ENCODE results near the gene NTMT1.
"Not testable (repeated sequence)": the region's sequence is repeated elsewhere in the genome, so short reads cannot be mapped to it uniquely, and the experiment has no call there.

Gene NTMT1

DNA sequence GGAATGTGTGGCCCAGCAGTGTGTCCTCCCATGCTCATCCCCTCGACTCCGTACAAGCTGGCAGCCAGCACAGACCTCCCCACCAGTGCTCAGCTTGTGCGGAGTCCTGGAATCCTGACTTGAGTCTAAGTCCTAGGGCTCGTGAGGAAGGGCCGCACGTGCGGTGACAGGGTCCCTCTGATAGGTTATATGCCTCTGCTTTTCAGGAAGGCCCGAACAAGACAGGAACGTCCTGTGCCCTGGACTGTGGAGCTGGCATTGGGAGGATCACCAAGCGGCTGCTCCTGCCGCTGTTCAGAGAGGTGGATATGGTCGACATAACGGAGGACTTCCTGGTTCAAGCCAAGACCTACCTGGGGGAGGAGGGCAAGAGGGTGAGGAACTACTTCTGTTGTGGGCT lies 7.9 kb downstream of the NTMT1 start:
- in situ Hi-C loops (cut with HindIII; ENCODE audit: low sequenced_read_pairs), result loop anchor here (5.0 kb wide), 6 partner anchors 43 to 502 kb away; no protein-coding TSS in a partner anchor

DNA sequence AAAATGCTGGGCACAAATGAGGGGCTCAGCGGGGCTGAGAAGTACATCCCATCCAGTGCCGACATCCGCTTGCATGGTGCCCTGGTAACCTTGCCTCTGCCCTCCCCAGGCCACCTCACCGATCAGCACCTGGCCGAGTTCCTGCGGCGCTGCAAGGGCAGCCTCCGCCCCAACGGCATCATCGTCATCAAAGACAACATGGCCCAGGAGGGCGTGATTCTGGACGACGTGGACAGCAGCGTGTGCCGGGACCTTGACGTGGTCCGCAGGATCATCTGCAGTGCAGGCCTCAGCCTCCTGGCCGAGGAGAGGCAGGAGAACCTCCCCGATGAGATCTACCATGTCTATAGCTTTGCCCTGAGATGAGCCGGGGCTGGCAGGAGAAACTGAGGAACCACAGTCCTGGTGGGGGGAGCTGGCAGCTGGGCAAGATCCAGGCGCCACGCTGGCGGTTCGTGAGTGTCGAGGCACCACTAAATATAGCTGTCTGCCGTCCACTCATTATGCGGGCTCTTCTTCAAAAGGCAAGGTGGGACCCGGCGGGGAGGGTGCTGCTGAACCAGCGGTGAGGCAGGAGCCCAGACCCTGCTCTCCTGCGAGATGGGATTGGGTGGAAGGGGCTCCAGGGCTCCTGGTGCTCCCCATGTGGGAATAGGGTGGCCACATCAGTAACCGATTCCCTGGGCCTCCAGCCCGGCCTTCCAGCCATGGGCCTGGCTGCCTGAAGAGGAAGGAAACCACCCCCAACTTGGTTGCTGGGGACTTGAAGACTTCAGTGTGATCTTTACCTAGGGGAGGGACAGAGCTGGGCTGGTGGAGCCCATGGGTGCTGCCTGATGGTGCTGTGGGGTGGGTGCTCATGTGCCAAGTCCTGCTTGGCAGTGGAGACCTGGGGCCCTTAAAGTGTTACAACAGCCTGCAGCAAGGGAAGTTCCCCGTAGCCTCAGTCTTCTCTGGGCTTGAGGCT lies 9.4 kb downstream of the NTMT1 start:
- in situ Hi-C loops (cut with HindIII; ENCODE audit: low sequenced_read_pairs), result no loop called here

DNA sequence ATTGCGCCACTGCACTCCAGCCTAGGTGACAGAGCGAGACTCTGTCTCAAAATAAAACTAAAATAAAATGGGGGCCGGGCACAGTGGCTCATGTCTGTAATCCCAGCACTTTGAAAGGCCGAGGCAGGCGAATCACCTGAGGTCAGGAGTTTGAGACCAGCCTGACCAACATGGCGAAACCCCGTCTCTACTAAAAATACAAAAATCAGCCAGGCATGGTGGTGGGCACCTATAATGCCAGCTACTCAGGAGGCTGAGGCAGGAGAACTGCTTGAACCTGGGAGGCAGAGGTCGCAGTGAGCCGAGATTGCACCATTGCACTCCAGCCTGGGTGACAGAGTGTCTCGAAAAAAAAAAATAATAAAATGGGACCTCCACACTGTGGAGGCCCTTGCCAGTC lies 10.4 kb downstream of the NTMT1 start:
- in situ Hi-C loops (cut with HindIII; ENCODE audit: low sequenced_read_pairs), result not testable (repeated sequence)

DNA sequence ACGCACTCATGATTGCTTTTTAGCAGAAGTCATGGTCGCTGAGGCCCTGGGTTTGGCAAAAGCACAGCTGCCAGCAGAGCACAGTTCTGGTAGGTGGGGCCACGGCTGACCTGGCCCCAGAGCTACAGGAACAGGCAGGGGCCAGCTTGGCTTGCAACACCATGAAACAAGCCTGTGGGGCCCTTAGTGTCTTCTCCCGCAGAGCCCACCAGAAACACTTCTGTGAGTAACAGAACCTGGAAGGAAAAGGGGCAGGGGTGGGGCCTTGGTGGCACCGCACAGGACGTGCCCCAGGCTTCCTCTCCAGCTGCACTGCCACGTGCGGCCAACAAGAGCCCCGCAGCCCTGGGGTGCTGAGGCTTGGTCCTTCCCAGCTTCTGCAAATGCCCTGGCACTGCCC lies 11.1 kb downstream of the NTMT1 start:
- in situ Hi-C loops (cut with HindIII; ENCODE audit: low sequenced_read_pairs), result no loop called here

DNA sequence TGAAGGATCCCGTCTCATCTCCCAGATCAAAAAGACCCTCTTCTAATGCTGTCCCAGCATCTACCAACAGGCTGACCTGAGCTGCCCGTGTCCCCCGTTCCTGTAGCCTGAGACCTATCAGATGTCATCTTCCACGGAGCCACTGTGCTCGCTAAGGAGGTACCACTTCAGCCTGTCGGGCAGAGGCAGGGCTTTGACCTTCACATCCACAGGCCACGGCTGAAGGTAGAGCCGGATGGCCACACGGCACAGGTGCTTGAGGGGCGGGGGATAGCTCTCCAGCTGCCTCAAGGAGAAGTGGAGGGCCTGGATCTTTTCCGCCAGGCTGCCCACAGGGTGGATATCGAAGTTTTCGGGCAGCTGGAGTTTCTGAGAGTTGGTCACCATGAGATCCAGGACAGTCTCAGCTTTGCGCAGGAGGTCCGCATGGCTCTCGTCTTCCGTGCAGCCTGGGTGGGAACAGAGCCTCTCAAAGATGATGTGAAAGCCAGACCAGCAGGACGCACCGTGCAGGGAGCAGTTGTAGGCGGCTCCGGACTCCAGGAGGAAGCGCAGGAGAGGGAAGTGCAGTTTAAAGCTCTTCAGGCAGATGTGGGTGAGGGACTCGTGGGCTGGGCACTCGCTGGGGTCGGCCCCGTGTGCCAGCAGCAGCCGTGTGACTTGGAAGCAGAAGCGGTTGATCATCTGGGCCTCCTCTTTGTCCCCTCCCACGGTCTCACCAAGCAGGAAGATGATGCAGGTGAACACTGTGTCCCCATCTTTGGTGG lies 11.9 kb downstream of the NTMT1 start:
- in situ Hi-C loops (cut with HindIII; ENCODE audit: low sequenced_read_pairs), result no loop called here

DNA sequence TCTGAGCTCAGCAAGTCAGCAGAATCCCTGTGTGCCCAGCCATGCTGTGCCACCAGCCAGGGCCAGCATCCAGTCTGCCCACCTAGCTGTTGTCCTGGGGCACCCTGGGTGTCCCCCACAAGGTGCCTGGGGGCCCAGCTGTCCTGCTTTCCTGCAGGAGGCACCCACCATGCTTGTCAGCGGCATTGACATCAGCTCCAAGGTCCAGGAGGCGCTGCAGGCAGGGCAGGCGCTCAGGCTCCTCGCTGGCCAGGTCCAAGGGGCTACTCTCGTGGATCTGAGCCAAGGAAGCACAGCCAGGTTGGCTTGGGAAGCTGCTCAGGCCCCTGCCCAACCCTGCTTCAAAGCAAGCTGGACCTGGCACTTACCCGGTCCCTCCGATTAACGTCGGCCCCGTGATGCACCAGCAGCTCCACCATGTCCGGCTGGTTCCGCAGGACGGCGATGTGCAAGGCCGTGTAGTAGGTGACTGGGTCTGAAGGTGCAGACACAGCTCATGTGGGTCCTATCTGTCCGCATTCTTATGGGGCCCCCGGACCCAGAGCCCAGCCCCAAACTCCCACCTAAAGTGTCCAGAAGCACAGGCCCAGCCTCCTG lies 13.2 kb downstream of the NTMT1 start:
- in situ Hi-C loops (cut with HindIII; ENCODE audit: low sequenced_read_pairs), result no loop called here

DNA sequence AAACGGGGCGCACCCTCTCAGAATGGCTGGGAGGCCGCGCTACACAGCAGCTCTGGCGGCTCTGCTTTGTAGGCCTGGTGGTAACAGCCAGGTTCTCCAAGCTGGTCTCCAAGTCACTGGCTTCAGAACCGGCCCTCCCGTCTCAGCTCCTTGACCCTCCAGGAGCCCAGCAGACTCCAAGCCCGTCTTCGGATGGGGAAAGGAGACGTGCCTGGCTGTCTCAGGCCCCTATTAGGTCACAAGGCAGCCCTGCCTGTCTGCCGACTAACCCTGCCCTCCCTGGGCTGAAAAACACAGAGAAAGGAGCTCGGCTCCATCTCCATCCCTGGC lies 13.8 kb downstream of the NTMT1 start:
- in situ Hi-C loops (cut with HindIII; ENCODE audit: low sequenced_read_pairs), result no loop called here

DNA sequence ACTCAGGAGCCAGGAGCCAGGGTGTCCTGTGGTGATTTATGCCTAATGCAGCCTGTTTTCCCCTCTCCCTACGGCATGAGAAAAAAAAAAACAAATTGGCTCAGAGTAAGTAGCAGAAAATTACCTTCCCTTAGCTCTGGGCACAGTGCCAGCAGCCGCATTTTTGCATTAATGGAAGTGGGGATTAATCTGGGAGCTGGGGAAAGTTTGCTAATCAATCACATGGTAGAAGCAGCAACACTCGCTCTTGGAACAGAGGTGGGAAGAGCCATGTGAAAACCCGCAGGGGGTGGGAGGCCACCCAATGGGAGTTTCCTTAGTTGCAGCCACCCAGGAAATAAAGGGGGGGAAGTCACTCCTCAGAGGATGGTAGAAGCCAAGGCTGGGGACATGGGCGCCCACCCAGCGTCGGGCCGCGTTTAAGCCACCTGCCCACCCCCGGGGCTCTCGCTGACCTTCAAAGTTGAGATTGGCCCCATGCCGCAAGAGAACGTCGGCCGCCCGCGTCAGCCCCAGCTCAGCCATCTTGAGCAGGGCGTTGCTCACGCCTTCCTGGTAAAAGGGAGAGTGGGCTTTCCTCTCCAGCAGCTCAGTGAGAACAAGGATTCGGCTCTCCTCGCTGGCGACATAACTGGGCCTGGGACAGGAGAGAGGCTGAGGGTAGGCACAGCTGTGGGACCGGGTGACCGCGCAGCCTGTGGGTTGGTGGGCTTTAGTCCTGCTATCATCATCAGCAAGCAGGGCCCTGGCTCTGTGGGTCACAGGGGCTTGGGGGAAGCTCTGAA lies 14.3 kb downstream of the NTMT1 start:
- in situ Hi-C loops (cut with HindIII; ENCODE audit: low sequenced_read_pairs), result no loop called here

DNA sequence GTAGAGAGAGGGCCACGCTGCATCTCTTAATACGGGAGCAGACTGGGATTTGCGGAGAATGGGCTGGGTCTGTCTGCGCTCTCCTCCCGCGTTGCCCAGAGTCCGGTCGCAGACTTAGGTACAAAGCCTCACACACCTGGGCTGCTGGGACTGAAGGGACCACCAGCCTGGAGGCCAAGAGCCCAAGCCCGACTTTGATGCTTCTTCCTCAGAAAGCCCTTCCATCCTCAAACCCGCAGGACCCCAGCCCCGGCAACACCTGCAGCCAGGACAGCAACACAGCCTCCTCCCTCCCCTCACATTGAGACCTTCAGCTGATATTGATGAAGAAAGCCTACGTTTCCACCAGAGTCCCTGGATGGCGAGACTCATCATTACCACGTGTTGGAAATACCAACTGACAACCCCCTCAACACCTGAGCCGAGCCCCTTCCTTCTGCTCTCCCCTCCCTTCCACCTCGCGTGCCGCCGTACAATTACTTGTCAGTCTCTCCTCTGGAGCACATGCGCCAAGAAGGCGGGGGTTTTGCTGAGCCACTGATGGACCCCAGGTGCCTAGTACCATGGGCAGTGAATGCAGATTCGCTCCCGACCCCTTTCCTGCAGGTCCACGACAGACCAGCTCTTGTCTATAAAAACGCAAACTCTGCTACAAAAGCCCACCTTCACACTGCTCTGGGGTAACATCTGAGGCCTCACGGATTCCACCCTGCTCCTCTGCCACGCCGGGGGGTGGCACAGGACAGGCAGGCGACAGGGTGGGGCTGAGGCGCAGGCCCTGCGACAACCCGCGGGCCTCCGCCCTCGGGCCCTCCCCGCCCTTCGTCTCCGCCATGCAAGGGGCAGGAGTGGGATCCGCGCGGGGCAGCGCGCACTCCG lies 15.1 kb downstream of the NTMT1 start:
- in situ Hi-C loops (cut with HindIII; ENCODE audit: low sequenced_read_pairs), result no loop called here

DNA sequence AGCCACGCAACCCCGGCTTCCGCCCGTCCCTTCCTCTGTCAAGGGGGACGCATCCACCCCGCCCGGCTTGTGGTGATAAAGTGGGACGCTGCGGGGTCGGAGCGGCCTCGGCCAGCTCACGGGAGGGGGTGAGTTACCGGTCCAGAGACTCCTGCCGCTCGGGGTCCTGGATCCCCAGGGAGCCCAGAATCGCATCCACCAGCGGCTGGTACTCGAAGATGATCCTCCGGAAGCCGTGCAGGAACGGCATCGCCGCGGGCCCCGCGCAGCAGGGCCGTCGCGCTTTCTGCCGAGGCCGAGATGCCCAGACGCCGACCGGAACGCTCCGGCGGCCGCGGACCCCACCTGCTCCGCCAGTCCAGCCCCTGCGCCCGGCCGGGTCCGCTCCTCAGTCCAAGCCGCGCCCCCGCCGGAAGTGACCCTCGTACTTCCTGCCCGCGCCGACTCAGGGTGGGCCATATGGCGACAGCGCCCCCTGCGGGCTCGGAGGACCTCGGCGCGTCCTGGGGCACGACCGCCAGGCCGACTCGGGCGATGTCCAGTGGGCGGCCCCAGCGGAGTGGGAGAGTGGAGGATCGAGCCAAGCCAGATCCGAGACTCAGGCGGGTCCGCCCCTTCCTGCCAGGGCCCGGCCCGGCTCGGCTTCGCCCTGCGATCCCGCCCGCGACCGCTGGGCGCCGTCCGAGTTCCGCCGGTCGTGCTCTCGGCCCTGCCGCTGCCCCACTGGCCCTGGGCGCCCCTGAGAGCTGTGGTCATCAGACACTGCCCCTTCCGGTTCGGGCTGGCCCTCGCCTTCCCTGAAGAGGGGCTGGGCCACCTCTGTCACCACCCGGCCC lies 16.0 kb downstream of the NTMT1 start, which contains the start of gene ASB6:
TSS of gene ASB6 (minus strand) at position 402 of the 836 bp plus-strand sequence. CDS start at position 250, 152 bp downstream.
- in situ Hi-C loops (cut with HindIII; ENCODE audit: low sequenced_read_pairs), result no loop called here

DNA sequence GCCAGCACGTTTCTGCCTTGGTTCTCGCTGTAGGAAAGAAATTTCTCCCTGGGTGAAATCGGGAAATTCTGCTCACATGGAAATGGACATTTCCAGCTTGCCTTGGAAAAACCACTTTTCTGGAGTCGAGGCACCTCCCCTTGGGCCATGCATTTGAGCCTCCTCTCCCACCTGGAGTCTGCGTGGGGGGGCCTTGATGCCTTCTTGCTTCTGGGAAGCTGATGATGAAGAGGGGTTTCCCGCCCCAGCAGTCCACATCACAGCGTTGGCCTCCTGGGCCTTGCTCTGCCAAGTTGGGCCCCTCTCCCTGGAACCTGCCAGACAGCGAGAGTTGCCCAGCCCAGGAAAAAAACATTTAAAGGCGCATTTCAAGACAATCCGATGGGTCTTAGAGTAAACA lies 17.7 kb downstream of the NTMT1 start:
- in situ Hi-C loops (cut with HindIII; ENCODE audit: low sequenced_read_pairs), result no loop called here

DNA sequence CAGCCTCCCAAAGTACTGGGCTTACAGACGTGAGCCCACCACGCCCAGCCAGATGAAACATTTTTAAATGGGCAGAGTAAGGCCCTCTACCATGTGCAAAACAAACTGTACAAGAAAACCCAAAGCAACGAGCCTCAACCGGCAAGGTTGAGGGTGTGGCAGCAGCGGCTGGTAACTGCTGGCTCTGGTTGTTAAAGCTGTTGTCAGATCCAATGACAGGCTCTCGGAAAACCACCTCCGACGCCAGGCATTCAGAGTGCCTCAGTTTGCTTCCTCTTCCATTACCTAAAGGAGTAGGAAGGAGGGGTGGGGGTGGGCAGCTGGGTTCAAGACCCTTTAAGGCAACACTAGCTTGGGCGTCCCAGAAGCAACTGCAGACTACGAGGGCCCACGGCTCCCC lies 18.4 kb downstream of the NTMT1 start:
- in situ Hi-C loops (cut with HindIII; ENCODE audit: low sequenced_read_pairs), result no loop called here

DNA sequence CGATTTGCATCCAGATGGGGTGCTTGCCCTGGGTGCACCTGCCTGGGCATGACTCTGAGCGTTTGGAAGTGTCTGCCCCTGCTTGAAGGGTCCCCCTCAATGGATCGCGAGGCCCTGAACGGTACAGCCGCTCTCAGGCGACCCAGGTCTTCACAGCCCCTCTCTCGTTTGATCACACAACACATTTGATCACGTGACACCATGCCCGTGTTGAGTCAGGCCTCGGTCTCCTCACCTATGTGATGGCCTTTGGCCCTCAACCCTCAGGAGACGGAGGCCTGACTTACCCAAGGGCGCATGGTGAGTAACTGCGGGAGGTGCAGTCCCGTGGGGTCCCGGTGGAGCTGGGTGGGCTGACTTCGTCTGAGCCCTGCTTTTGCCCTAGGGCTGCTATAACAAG lies 18.9 kb downstream of the NTMT1 start:
- in situ Hi-C loops (cut with HindIII; ENCODE audit: low sequenced_read_pairs), result no loop called here

DNA sequence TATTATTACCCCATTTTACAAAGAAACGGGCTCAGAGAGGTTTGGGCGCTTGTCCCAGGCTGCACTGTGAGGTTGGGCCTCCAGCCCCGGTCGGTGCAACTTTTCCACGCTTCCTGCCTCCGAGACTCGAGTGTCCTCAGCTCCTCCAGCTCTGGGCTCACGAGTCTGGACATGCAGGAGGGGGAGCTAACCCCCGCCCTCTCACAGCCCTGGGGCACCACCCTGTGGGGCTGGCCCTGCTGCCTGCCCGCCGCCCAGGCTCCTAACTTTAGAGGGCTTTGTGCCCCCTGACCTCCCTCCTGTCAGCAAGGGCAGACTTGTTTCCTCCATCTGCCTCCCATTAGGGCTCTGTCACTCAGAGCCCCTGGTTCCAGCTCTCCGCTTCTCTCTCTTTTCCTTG lies 20.3 kb downstream of the NTMT1 start:
- in situ Hi-C loops (cut with HindIII; ENCODE audit: low sequenced_read_pairs), result no loop called here

DNA sequence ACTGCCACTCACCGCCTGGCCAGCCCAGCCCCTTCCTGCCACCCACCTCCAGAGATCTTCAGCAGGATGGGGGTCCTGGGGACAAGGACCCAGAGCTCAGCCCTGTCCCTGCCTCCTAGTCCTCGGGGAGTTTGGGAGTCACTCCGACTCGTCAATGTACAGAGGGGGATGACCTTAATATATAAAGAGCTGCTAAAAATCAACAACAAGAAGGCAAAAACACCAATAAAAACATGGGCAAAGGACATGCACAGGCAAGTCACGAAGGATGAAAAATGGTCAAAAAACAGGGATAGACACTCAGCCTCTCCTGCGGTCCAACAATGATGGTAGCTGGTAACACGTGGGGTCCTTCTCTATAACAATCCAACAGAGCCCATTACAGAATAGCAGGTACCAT lies 20.7 kb downstream of the NTMT1 start:
- in situ Hi-C loops (cut with HindIII; ENCODE audit: low sequenced_read_pairs), result no loop called here

DNA sequence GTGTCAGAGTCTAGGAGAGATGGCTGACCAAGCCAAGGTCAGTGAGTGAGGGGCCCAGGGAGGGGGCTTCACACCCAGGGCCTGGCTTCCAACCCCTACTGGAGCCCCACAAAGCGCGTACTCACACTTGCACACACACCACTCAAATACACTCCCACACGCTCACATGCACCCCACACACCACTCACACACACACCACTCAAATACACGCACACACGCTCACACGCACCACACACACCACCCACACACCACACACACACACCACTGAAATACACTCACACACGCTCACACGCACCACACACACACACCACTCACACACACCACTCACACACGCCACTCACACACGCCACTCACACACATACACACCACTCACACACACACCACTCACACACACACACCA lies 21.7 kb downstream of the NTMT1 start:
- in situ Hi-C loops (cut with HindIII; ENCODE audit: low sequenced_read_pairs), result no loop called here

DNA sequence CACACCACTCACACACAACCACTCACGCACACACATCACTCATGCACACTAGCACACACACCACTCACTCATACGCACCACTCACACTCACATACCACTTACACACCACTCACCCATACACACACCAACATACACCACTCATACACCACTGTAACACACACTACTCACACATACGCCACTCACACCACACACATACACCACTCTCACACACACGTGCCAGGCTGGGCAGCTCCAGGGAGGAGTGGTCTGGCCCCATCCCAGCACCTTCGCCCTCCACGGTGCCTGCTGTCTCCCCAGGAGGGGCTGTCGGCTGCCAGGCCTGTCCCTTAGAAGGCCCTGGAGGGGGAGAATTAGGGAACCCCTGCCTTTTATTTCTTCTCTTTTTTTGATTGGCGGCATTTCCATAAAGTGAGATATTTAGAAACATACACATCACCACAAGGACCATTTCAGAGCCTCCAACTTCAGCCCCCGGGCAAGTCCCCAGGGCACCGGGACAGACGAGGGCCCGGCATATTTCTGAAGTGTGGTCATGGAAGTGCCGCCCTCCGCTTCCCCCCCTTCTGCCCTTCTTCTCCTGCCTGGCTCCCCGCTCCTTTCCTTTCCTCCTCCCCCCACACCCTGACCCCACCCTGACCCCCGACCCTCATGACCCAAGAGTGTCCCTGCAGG lies 22.3 kb downstream of the NTMT1 start:
- in situ Hi-C loops (cut with HindIII; ENCODE audit: low sequenced_read_pairs), result no loop called here

DNA sequence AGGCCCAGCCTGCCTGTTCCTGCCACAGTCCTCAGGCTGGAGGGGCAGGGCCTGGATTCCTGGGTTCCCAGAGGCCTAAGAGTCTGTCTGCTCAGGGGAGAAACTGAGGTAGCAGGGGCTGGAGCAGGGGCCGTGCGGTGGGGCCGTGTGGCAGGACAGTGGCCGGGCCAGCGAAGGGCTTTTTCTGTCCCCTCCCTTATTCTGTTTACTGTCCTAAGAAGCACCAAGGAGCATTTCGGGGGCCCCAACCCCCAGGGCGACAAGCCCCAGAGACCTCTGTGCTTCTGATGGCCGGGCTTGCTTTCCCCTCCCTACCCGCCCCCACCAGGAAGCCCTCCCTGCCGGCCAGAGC lies 22.8 kb downstream of the NTMT1 start:
- in situ Hi-C loops (cut with HindIII; ENCODE audit: low sequenced_read_pairs), result no loop called here
